Suprapubic skin (tissue), 4 donors: ENCODE data around the gene CFAP97D2.

ENCODE experiments used
- EP300 ChIP-seq: sonication (generic); formaldehyde crosslinking; IDR thresholded peaks from one replicate; pipeline ENCODE4 v1.6.1; 2017; ENCODE audit warnings: antibody characterized with exemption
- POLR2A ChIP-seq, 2 donors: fragments of 450-650 bp; IDR thresholded peaks; one replicate each; pipeline ENCODE4 v1.6.1; 2017; ENCODE audit warnings: antibody characterized with exemption in 2 of 2, mild to moderate bottlenecking in 2 of 2, moderate library complexity in 2 of 2
- POLR2AphosphoS5 ChIP-seq, 3 donors: sonication (generic); formaldehyde crosslinking; IDR thresholded peaks; one replicate each; pipeline ENCODE4 v1.6.1; 2017; ENCODE audit warnings: antibody characterized with exemption in 3 of 3
- TF ChIP-seq, protein P1 (sequence below), 2 donors: fragments of 200-600 bp in 1 of 2; fragments of 450-650 bp in 1 of 2; sonication (generic) in 1 of 2; IDR thresholded peaks; one replicate each; pipeline ENCODE4 v1.5.1; 2016 to 2019; ENCODE audit warnings: antibody characterized with exemption in 2 of 2, mild to moderate bottlenecking in 1 of 2, moderate library complexity in 1 of 2

DNA sequence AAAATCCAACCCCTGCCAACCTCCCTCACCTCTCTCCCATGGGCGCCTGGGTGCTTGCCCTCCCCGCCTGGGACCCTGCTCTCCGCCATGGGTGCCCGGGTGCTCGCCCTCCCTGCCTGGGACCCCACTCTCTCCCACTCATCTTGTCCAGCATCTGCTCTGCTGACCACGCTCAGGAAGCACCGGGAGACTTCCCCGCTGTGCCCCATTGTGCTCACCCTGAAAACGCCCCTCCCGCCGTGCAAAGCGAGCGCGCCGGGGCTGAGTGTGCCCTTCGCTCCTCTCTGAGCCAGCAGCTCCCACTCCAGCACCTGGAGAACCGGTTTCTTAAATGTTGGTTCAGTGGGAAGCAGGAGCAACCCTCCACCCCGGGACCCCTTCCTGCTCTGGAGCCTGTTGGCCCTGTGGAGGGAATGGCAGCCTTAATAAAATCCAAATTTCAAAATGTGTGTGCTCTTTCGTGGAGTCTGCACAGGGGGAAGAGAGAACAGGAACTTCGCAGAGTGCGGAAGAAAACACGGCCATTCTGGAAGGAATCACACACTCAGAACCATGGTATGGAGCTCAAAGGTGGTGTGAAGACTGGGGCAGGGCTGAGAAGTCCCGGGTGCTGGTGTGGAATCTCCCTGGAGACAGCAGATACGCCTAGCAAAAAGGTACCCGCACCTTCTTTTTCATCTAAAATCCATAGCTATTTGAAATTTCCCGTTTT, 32.5 kb downstream of the CFAP97D2 start:
- TF ChIP-seq, protein P1, sequence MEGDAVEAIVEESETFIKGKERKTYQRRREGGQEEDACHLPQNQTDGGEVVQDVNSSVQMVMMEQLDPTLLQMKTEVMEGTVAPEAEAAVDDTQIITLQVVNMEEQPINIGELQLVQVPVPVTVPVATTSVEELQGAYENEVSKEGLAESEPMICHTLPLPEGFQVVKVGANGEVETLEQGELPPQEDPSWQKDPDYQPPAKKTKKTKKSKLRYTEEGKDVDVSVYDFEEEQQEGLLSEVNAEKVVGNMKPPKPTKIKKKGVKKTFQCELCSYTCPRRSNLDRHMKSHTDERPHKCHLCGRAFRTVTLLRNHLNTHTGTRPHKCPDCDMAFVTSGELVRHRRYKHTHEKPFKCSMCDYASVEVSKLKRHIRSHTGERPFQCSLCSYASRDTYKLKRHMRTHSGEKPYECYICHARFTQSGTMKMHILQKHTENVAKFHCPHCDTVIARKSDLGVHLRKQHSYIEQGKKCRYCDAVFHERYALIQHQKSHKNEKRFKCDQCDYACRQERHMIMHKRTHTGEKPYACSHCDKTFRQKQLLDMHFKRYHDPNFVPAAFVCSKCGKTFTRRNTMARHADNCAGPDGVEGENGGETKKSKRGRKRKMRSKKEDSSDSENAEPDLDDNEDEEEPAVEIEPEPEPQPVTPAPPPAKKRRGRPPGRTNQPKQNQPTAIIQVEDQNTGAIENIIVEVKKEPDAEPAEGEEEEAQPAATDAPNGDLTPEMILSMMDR (IDR thresholded peaks at IDR 0.05) = no peak
- TF ChIP-seq EP300 (no peak), POLR2A (IDR thresholded peaks at IDR 0.05) (no peak), POLR2AphosphoS5 (IDR thresholded peaks at IDR 0.05) (no peak)
